GM12873 (cell line): ENCODE data around the gene TERB1.

ENCODE experiments used
- TF ChIP-seq, protein P1 (sequence below): IDR thresholded peaks from 2 replicates; pipeline ENCODE4 v1.5.1; 2012; ENCODE audit warnings: low read depth, mild to moderate bottlenecking, moderate library complexity, low read length, control low read depth; ENCODE audit not compliant: insufficient read depth; ENCODE audit errors: missing control alignments

Gene TERB1

DNA sequence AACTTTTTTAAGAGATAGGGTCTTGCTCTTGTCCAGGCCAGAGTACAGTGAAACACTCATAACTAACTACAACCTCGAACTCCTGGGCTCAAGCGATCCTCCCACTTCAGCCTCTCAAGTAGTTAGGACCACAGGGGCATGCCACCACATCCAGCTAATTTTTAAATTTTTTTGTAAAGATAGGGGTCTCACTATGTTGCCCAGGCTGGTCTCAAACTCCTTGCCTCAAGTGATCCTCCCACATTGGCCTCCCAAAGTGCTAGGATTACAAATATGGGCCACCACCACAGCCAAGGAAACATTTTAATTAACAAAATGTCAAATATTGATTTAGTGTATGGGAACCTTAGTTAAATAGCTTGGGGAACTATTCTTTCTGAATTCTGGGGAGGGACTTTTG lies 47.2 kb downstream of the TERB1 start:
- TF ChIP-seq, protein P1, sequence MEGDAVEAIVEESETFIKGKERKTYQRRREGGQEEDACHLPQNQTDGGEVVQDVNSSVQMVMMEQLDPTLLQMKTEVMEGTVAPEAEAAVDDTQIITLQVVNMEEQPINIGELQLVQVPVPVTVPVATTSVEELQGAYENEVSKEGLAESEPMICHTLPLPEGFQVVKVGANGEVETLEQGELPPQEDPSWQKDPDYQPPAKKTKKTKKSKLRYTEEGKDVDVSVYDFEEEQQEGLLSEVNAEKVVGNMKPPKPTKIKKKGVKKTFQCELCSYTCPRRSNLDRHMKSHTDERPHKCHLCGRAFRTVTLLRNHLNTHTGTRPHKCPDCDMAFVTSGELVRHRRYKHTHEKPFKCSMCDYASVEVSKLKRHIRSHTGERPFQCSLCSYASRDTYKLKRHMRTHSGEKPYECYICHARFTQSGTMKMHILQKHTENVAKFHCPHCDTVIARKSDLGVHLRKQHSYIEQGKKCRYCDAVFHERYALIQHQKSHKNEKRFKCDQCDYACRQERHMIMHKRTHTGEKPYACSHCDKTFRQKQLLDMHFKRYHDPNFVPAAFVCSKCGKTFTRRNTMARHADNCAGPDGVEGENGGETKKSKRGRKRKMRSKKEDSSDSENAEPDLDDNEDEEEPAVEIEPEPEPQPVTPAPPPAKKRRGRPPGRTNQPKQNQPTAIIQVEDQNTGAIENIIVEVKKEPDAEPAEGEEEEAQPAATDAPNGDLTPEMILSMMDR, result no peak

DNA sequence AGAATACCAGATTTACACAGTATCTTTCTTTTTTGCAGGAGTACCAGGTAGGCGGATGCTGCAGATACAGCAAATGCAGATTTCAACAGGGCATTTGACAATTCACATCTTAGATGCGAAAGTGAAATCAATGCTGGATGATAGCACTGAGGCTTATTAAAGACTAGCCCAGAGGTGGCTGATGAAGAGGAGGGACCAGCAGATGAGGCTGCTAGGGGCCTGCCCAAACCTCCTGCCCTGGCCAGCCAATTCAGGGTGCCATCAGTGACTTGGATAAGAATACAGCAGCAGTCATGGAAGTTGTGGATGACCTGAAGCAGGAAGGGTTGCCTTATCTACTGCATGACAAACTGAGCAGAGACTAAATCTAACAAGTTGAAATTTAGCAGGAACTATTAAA lies 48.4 kb downstream of the TERB1 start:
- TF ChIP-seq, protein P1, result no peak

DNA sequence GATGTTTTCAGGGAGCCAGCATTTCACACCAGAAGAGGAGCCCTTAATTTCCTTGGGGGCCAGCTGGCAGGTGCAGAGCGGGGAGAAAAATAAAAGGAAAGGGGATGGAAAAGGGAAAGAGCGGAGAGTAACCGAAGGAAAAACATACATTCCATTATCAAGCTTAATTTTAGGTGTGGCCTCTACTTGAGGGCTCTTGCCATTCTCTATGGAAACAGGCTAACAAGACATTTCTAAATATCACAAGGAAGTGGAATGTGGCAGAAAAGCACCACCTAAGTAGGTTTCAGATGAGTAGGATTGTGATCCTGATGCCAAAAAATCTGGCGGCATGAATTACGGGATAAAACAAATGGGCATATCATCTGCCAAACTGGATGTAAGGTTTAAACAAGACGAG lies 49.0 kb downstream of the TERB1 start:
- TF ChIP-seq, protein P1, result no peak

DNA sequence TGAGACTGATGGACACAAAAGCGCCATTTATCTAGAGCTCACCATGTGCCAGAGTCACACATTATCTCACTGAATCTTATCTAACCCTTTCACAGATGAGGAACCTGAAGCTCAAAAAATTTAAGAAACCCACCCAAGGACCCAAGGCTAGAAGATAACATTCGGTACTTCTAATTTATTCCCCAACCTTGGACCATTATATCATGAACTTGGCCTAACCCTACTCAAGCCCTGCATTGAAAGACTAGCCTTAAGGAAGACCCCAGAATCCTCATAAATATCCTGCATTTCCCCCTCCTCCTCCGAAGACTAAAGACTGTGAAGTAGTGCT lies 49.4 kb downstream of the TERB1 start:
- TF ChIP-seq, protein P1, result no peak

DNA sequence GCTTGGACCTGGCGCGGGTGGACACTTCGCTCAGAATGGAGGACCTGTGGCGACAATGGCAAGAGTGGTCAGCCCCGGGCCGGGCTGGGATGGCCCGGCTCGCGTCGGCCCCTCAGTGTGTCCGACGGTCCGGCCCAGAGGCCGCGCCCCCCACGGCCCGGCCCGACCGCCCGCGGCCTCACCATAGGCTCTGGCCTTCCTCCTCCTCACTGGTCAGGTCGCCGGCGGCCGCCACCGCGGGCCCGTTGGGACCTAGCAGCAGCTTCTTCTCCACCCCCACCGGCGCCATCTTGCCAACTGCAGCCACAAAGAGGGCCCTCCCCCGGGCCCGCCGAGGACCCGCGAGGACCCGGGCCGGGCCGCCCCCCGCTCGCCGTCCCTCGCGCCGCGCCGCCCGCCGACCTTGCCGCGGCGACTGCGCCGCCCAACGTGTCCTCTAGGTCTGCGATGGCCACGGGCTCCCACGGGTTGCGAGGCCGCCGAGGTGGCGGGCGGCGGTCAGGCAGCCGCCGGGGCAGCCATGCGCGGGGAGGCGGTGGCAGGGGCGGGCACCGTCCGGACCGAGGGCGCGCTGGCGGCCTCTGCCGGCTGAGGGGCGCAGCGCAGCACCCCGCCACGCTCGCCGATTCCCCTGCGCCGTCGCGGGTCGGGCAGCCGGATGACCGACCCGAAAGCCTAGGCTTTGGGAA lies 49.9 kb downstream of the TERB1 start, which contains the start of gene DYNC1LI2:
TSS of gene DYNC1LI2 (minus strand) at position 307 of the 689 bp plus-strand sequence. CDS start at position 289, 18 bp downstream.
- TF ChIP-seq, protein P1, result peak; percentile 80

DNA sequence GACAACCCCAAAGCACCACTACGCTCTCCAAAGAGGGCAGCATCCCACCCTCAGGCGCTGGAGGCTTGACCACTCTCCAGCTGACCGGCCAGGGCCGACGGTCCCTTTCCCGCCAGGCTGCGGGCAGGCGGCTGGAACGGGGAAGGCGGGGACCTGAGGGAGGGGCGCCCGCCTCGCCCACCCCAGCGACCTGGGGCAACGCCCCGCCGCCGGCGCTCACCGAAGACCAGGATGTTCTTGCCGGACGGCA lies 50.4 kb downstream of the TERB1 start:
- TF ChIP-seq, protein P1, result no peak

DNA sequence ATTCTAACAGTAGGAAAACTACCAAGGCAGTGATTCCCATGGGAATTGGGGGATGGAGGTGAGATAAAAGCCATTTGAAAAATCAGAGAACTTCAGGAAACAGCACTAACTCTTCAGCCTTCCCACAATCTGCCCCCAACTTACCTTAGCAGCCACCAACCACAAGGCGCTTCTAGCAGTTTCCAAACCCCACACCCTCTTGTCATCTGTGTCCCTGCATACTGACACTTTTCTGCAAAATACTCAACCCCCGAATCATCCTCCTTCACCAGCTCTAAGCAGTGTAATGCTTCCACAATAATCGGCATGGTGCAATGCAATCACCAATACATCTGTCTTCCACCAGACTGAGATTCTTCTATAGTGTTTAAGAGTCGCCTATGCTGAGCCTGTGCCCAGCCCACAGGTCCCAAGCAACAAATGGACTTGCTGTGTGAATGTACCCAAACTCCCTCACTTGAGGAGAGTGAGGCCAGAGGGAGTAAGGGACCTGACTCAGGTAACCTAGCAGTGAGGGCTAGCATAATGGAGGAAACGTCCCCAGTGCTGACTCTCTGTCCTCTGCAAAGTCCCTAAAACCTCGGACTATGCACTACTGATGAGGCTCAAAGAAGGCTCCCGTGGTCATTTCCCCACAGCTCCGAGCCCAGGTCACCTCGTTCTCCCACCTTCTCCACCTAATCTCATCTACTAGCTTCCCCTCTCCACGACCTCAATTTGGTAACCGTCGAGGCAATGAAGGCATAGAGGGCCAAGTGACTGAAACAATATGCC lies 50.9 kb downstream of the TERB1 start:
- TF ChIP-seq, protein P1, result no peak
